GM18873 (cell line): ENCODE results near the gene SSR3.

ENCODE experiments used
- ATAC-seq: cut with Tn5 transposase; IDR thresholded peaks from one replicate; pipeline ENCODE4 v1.9.1; 2021; ENCODE audit warnings: mild to moderate bottlenecking, moderate library complexity, moderate number of reproducible peaks; ENCODE audit not compliant: unreplicated experiment, low FRiP score

Gene SSR3

GRCh38 chr3:156495816-156496215 is 59.1 kb downstream of the SSR3 start:
- no peak for ATAC-seq

GRCh38 chr3:156493887-156494286 is 61.0 kb downstream of the SSR3 start:
- ATAC-seq = no peak

- ATAC-seq = no peak
Observed at GRCh38 chr3:156492801-156493261, 62.1 kb downstream of the SSR3 start.

- ATAC-seq = no peak
Observed at GRCh38 chr3:156491192-156491591, 63.7 kb downstream of the SSR3 start.
